ENCODE data around the gene MATCAP1.
A peak's percentile ranks its signal among the peaks of the same experiment; 100 is the strongest.

Gene MATCAP1

DNA sequence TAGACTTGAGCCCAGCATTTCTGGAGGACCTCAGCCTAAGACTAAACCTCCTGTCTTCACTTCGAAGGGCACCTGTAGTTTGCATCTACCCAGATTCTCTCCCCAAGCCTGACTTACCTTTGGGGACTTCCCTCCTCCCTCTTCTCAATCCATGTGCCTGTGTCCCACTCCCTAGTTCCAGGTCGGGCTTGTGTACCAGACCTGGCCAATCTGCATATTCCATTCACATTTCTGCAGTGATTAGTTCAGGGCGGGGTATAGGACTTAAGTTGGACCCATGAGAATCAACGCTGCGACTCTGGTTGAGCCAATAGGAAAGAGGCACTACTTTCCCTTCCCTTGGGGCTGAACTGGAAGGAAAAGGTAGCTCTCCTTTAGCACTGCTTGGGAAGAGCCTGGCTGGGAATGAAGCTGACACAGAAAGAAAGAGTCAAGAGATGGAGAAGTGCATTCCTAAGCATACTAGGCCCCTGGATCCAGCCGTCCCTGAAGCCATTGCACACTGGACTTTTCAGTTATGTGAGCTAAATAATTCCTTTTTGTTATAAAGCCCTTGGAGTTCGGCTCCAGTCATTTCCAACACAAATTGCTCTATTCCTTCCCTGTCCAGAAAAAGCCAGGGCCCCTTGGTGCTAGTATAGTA, 26.5 kb downstream of the MATCAP1 start:
- DNase-seq (ENCODE audit: low read depth, low spot score) = no peak

GRCh38 chr16:67156143-67156844, 27.5 kb downstream of the MATCAP1 start:
- DNase-seq (ENCODE audit: low read depth, low spot score) = no peak

- peak; percentile 39 for DNase-seq (ENCODE audit: low read depth, low spot score)
These were observed 28.2 kb downstream of the MATCAP1 start for GRCh38 chr16:67155295-67156142.

- DNase-seq (ENCODE audit: low read depth, low spot score) = no peak
These were observed 29.0 kb downstream of the MATCAP1 start for GRCh38 chr16:67154578-67155294.

DNA sequence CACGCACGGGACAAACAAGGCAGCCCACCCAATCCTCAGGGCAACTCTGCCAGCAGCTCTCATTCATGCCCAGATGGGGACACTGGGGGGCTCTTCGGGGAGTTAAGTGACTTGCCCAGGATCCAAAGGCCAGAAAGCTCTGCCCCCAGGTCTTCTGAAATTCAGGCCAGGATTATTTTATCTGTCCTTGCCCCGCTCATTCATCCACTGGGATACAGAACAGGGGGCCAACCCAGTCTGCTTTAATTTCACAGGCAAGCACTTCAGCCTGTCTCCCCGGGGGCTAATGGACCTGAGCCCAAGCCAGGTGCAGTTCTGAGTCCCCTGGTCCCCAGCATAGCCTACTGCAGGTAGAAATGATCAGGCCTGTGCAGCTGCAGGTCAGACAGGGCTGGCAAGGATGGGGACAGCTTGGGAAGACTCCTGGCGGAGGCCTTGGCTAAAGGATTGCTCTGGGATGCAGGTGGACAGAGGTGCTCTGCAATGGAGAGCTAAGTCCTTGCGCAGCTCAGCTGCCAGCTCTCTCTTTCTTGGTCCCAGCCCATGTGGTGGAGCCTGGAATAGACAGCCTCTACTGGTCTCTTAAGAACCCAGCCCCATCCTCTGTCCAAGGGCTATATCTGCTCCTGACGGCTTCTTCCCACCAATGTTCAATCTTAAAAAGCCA, 32.2 kb downstream of the MATCAP1 start:
- no peak for DNase-seq (ENCODE audit: low read depth, low spot score)

GRCh38 chr16:67150833-67151396, 32.8 kb downstream of the MATCAP1 start, which contains the start of gene B3GNT9:
Gene B3GNT9 (minus strand): TSS chr16:67150998. CDS start chr16:67150485, 513 bp downstream.
- no peak for DNase-seq (ENCODE audit: low read depth, low spot score)

- no peak for DNase-seq (ENCODE audit: low read depth, low spot score)
These were observed 33.5 kb downstream of the MATCAP1 start for GRCh38 chr16:67150047-67150832.

DNA sequence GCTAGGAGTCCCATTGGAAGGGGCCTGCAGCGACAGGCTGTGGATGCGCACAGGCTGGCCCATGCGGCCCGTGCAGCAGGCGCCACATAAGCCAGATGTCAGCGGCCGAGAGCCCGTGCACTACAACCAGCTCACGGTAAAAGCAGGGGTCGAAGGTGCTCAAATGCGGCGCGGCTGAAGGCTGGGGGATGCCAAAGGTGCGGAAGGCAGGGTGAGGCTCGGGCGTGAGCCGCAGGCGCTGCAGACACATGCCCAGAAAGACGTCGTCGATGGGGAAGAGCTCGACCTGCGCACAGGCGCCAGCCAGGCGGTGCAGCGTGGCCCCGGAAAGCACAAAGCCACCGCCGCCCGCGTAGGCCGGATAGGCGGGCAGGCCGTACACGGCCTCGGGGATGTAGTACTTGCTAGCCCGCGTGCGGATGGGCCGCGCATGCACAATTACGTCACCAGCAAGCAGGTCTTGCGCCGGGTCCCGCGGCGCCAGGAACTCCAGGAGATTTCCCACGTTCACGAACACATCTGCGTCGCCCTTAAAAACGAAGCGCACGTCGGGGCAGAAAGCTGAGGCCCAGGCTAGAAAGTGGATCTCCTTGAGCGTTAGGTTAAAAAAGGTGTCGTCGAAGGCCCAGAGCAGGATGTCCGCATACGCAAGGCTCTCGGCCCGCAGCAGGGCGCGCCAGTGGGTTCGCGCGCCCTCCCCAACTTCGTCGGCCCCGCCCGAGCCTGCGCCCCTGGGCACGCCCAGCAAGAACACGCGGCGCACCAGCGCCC, 34.3 kb downstream of the MATCAP1 start:
- no peak for DNase-seq (ENCODE audit: low read depth, low spot score)

- DNase-seq (ENCODE audit: low read depth, low spot score) = no peak
These were observed 35.0 kb downstream of the MATCAP1 start for GRCh38 chr16:67148656-67149275.

- DNase-seq (ENCODE audit: low read depth, low spot score) = no peak
These were observed 35.5 kb downstream of the MATCAP1 start for GRCh38 chr16:67148221-67148620.

GRCh38 chr16:67147437-67148140, 36.2 kb downstream of the MATCAP1 start:
- DNase-seq (ENCODE audit: low read depth, low spot score) = no peak

- DNase-seq (ENCODE audit: low read depth, low spot score) = no peak
These were observed 37.0 kb downstream of the MATCAP1 start for GRCh38 chr16:67146523-67147357.

DNA sequence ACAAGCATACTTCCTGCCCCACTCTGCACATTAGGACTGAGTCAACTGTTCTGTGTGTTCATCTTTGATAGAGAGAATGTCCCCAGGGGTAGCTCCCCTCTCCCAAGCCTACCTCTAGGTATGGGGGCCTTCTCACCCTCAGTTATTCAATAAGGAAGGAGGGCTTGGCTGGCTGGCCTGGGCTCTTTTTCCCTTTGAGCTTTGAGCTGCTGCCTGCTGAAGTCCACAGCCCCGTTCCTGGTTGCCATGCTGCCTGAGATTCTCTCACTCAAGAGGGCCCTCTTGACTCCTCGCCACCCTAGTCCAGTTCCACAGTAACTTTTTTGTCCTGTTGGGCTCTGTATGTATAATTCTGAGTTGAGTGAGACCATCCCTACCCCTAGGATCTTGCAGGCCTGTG, 38.0 kb downstream of the MATCAP1 start:
- no peak for DNase-seq (ENCODE audit: low read depth, low spot score)

GRCh38 chr16:67144943-67145342, 38.8 kb downstream of the MATCAP1 start:
- DNase-seq (ENCODE audit: low read depth, low spot score) = no peak

- DNase-seq (ENCODE audit: low read depth, low spot score) = no peak
These were observed 41.4 kb downstream of the MATCAP1 start for GRCh38 chr16:67142342-67142741.

DNA sequence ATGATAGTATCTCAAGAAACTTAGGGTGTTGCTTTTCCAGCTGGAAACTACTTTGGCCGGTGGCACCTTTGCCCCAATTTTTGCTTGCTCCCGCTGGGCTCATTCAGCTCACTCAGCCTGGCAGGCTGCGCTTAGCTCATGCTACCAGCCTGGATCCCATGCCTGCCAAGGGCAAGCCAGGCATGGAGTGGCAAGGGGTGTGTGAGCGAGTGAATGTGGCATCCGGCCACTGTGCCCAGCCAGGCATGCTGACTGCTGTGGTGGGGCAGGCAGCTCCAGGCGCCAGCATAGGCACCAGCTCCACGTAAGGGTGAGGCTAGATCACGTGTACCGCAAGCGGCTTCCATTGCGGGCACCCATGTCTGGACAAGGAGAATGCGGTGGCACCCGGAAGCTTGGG, 42.4 kb downstream of the MATCAP1 start:
- DNase-seq (ENCODE audit: low read depth, low spot score) = no peak

GRCh38 chr16:67137605-67138004, 46.2 kb downstream of the MATCAP1 start:
- no peak for DNase-seq (ENCODE audit: low read depth, low spot score)

All from activated naive CD8-positive, alpha-beta T cell treated with anti-CD3 and anti-CD28 coated beads, Interleukin-2, amount 50 U/mL, for 16 hours (primary cell).